GM23248 (cell line): ENCODE data around the gene CD300LD. TPM values are rescaled to one million over a fixed set of nuclear protein-coding genes. Genes with fewer than 3 reads are reported as not detected.

Experiments
- DNase-seq: peaks from one replicate; pipeline ENCODE4 v3.0.0-alpha.2; 2015
- H2AFZ ChIP-seq: fragments of 200-600 bp; sonication (generic); 2 replicates; pipeline ENCODE4 v1.6.1; 2016; ENCODE audit warnings: antibody characterized with exemption
- H3F3A ChIP-seq: fragments of 200-600 bp; sonication (generic); 2 replicates; pipeline ENCODE4 v1.6.1; 2016; ENCODE audit warnings: mild to moderate bottlenecking, antibody characterized with exemption, mixed run types; ENCODE audit not compliant: insufficient read depth
- H3K27ac ChIP-seq: fragments of 200-600 bp; sonication (generic); 2 replicates; pipeline ENCODE4 v1.5.1; 2016; ENCODE audit warnings: mild to moderate bottlenecking
- H3K27me3 ChIP-seq: fragments of 200-600 bp; sonication (generic); replicated peaks from 2 replicates; pipeline ENCODE4 v1.6.1; 2016; ENCODE audit warnings: mild to moderate bottlenecking; ENCODE audit not compliant: insufficient read depth
- H3K36me3 ChIP-seq: fragments of 200-600 bp; sonication (generic); 2 replicates; pipeline ENCODE4 v1.6.1; 2016; ENCODE audit warnings: low read depth, mild to moderate bottlenecking
- H3K4me1 ChIP-seq: fragments of 200-600 bp; sonication (generic); 2 replicates; pipeline ENCODE4 v1.6.1; 2016; ENCODE audit warnings: mild to moderate bottlenecking; ENCODE audit not compliant: insufficient read depth
- H3K4me2 ChIP-seq: fragments of 200-600 bp; sonication (generic); one replicate; pipeline ENCODE4 v1.6.1; 2016; ENCODE audit warnings: mild to moderate bottlenecking; ENCODE audit not compliant: unreplicated experiment
- H3K4me3 ChIP-seq: fragments of 200-600 bp; sonication (generic); 2 replicates; pipeline ENCODE4 v1.5.1; 2016; ENCODE audit warnings: mild to moderate bottlenecking
- H3K79me2 ChIP-seq: fragments of 200-600 bp; sonication (generic); 2 replicates; pipeline ENCODE4 v1.6.1; 2016; ENCODE audit warnings: mild to moderate bottlenecking; ENCODE audit not compliant: insufficient read depth
- H3K9ac ChIP-seq: fragments of 200-600 bp; sonication (generic); 2 replicates; pipeline ENCODE4 v1.6.1; 2016; ENCODE audit warnings: mild to moderate bottlenecking
- H3K9me2 ChIP-seq: fragments of 200-600 bp; sonication (generic); 2 replicates; pipeline ENCODE4 v1.6.1; 2016; ENCODE audit warnings: mixed run types, mild to moderate bottlenecking, moderate library complexity; ENCODE audit not compliant: insufficient read depth
- H3K9me3 ChIP-seq: fragments of 200-600 bp; sonication (generic); one replicate; pipeline ENCODE4 v1.6.1; 2017; ENCODE audit warnings: low read depth
- H4K20me1 ChIP-seq: fragments of 200-600 bp; sonication (generic); 2 replicates; pipeline ENCODE4 v1.6.0; 2016; ENCODE audit not compliant: insufficient read depth
- EZH2 ChIP-seq: fragments of 200-600 bp; sonication (generic); IDR thresholded peaks from 2 replicates; pipeline ENCODE4 v1.6.1; 2018; ENCODE audit warnings: antibody characterized with exemption, mild to moderate bottlenecking; ENCODE audit not compliant: insufficient read depth, poor library complexity, severe bottlenecking
- EZH2phosphoT487 ChIP-seq: fragments of 200-600 bp; sonication (generic); IDR thresholded peaks from 2 replicates; pipeline ENCODE4 v1.6.1; 2018; ENCODE audit warnings: antibody characterized with exemption, moderate library complexity, mild to moderate bottlenecking, low read depth; ENCODE audit not compliant: insufficient read depth
- WGBS, 2 experiments: methylation state at CpG; one replicate each; pipeline ENCODE4 v1.1.6; 2015 to 2017; ENCODE audit warnings: low lambda C conversion rate in 2 of 2, low coverage in 1 of 2; ENCODE audit errors: missing lambda C conversion rate in 2 of 2; 5-methylcytosine and 5-hydroxymethylcytosine counted together
- in situ Hi-C: fragments of 300-500 bp; cut with MboI; formaldehyde crosslinking; loops from 2 replicates; pipeline ENCODE4 v1.15.0; 2020
- polyA plus RNA-seq: library from polyadenylated mRNA; unstranded; fragments of >200 nt; fragmentation: Nextera tagmentation; extraction: Ambion mirVana; gene quantifications from 2 replicates; pipeline ENCODE4 v1.2.1, GENCODE V29; 2016
- total RNA-seq: library from RNA; depleted of rRNA; stranded (reverse); fragments of >200 nt; shearing (Covaris generic); gene quantifications from 2 replicates; pipeline ENCODE4 v1.2.3, GENCODE V29; 2014

The CD300LD gene
- total and polyA plus RNA-seq, 2 experiments from 2014 or later = not detected

- Histone ChIP-seq H4K20me1 (no peaks in the 10 kb centered on the region), H3F3A (no peaks in the 10 kb centered on the region), H3K4me2 (no peak overlapping the region), H3K9ac (no peak overlapping the region), H3K36me3 (no peaks in the 10 kb centered on the region), H3K4me1 (no peaks in the 10 kb centered on the region), H2AFZ (no peak overlapping the region), H3K9me3 (no peaks in the 10 kb centered on the region), H3K4me3 (no peak overlapping the region), H3K79me2 (no peaks in the 10 kb centered on the region), H3K27me3 (peaks cover 20% of the 10 kb centered on the region), H3K27ac (no peak overlapping the region), H3K9me2 (no peaks in the 10 kb centered on the region)
- in situ Hi-C loops = no loop called here
- DNase-seq = no peak
- TF ChIP-seq EZH2 (no peak), EZH2phosphoT487 (no peak)
- WGBS, 2 experiments = 28 to 30% methylated on average over 7 of the region's 7 CpGs
These were observed 36.6 kb downstream of the CD300LD start for GRCh38 chr17:74555427-74555940.

- Histone ChIP-seq H3F3A (no peaks in the 10 kb centered on the region), H3K9me2 (no peaks in the 10 kb centered on the region), H3K27ac (no peak overlapping the region), H4K20me1 (no peaks in the 10 kb centered on the region), H3K9ac (no peak overlapping the region), H3K36me3 (no peaks in the 10 kb centered on the region), H3K9me3 (no peaks in the 10 kb centered on the region), H3K4me1 (no peaks in the 10 kb centered on the region), H3K79me2 (no peaks in the 10 kb centered on the region), H3K4me3 (no peak overlapping the region), H3K27me3 (peaks cover 20% of the 10 kb centered on the region), H3K4me2 (no peak overlapping the region), H2AFZ (no peak overlapping the region)
- in situ Hi-C loops = no loop called here
- TF ChIP-seq EZH2phosphoT487 (no peak), EZH2 (no peak)
- 58 to 64% methylated on average over 6 of the region's 6 CpGs for WGBS, 2 experiments
- no peak for DNase-seq
These were observed 37.2 kb downstream of the CD300LD start for GRCh38 chr17:74554909-74555308.

DNA sequence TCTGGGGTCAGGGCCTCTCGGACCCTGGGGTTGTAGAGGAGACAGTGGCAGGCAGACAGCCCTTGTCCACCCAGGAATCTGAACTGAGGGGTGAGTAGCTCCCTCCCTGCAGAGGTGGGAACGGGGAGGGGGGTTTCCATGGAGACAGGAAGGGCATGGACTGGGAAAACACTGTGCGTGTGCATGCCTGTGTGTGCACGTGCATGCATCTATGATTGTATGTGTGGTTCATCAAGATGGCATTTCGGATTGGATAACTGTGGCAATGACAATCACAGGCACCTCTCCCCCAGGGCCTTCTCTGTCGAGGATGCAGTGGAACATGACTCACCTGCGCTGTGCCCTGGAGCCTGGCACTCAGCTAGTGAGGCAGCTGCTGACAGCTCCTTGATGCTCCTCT is 40.0 kb downstream of the CD300LD start:
- Histone ChIP-seq H3K9me2 (no peaks in the 10 kb centered on the region), H3K4me1 (no peaks in the 10 kb centered on the region), H3K9me3 (no peaks in the 10 kb centered on the region), H3K4me3 (no peak overlapping the region), H4K20me1 (no peaks in the 10 kb centered on the region), H3K36me3 (no peaks in the 10 kb centered on the region), H3K79me2 (no peaks in the 10 kb centered on the region), H3K4me2 (no peak overlapping the region), H2AFZ (no peak overlapping the region), H3K27me3 (peaks cover 6% of the 10 kb centered on the region), H3K9ac (no peak overlapping the region), H3K27ac (no peak overlapping the region), H3F3A (no peaks in the 10 kb centered on the region)
- WGBS, 2 experiments = 16 to 21% methylated on average over 7 of the region's 7 CpGs
- in situ Hi-C loops = no loop called here
- DNase-seq = peak; percentile 58
- no peak for TF ChIP-seq EZH2phosphoT487
- no peak for TF ChIP-seq EZH2

GRCh38 chr17:74550602-74551001 is 41.5 kb downstream of the CD300LD start:
- no peaks in the 10 kb centered on the region for H3K9me2 ChIP-seq
- H3K4me3 ChIP-seq = no peak overlapping the region
- H3K4me2 ChIP-seq = no peak overlapping the region
- DNase-seq = no peak
- no peaks in the 10 kb centered on the region for H3K36me3 ChIP-seq
- WGBS, 2 experiments = 75 to 77% methylated on average over 15 of the region's 15 CpGs
- no peaks in the 10 kb centered on the region for H3K4me1 ChIP-seq
- in situ Hi-C loops = no loop called here
- H3K27me3 ChIP-seq = peaks cover 6% of the 10 kb centered on the region
- TF ChIP-seq EZH2 = no peak
- no peak for TF ChIP-seq EZH2phosphoT487
- no peaks in the 10 kb centered on the region for H3K79me2 ChIP-seq
- H4K20me1 ChIP-seq = no peaks in the 10 kb centered on the region
- no peak overlapping the region for H3K9ac ChIP-seq
- no peaks in the 10 kb centered on the region for H3K9me3 ChIP-seq
- no peaks in the 10 kb centered on the region for H3F3A ChIP-seq
- no peak overlapping the region for H3K27ac ChIP-seq
- H2AFZ ChIP-seq = no peak overlapping the region

- Histone ChIP-seq H3K36me3 (no peaks in the 10 kb centered on the region), H3K9me3 (no peaks in the 10 kb centered on the region), H3K4me1 (no peaks in the 10 kb centered on the region), H3K27ac (no peak overlapping the region), H3K27me3 (peaks cover 6% of the 10 kb centered on the region), H4K20me1 (no peaks in the 10 kb centered on the region), H3K9ac (no peak overlapping the region), H3F3A (no peaks in the 10 kb centered on the region), H3K4me3 (no peak overlapping the region), H2AFZ (no peak overlapping the region), H3K79me2 (no peaks in the 10 kb centered on the region), H3K4me2 (no peak overlapping the region), H3K9me2 (no peaks in the 10 kb centered on the region)
- DNase-seq = no peak
- no peak for TF ChIP-seq EZH2phosphoT487
- no peak for TF ChIP-seq EZH2
- in situ Hi-C loops = no loop called here
- WGBS, 2 experiments = 40 to 51% methylated on average over 7 of the region's 7 CpGs
These were observed 42.7 kb downstream of the CD300LD start for GRCh38 chr17:74549343-74549742.
